Stimulated activated CD8-positive, alpha-beta memory T cell treated with anti-CD3 and anti-CD28 coated beads, Interleukin-15, amount 100 ng/mL, for 1 hour (primary cell): Measurements from ENCODE around the gene ALK.

Experiments used
- DNase-seq: peaks from one replicate; pipeline ENCODE4 v3.0.0-alpha.2; 2020; ENCODE audit warnings: low read depth

Gene ALK

GRCh38 chr2:29902356-29902755 is 19.0 kb downstream of the ALK start:
- no peak for DNase-seq

GRCh38 chr2:29900971-29901633 is 20.3 kb downstream of the ALK start:
- no peak for DNase-seq

- DNase-seq, result no peak
Observed at GRCh38 chr2:29898999-29899398, 22.4 kb downstream of the ALK start.

GRCh38 chr2:29894822-29895614 is 26.4 kb downstream of the ALK start:
- no peak for DNase-seq

GRCh38 chr2:29892585-29893259 is 28.7 kb downstream of the ALK start:
- DNase-seq, result no peak

- DNase-seq, result no peak
Observed at GRCh38 chr2:29881089-29881730, 40.2 kb downstream of the ALK start.

GRCh38 chr2:29880084-29880483 is 41.3 kb downstream of the ALK start:
- DNase-seq, result no peak

- no peak for DNase-seq
Observed at GRCh38 chr2:29879456-29879855, 41.9 kb downstream of the ALK start.

- no peak for DNase-seq
Observed at GRCh38 chr2:29878898-29879297, 42.5 kb downstream of the ALK start.

GRCh38 chr2:29876374-29876773 is 45.0 kb downstream of the ALK start:
- no peak for DNase-seq

GRCh38 chr2:29874745-29875144 is 46.6 kb downstream of the ALK start:
- DNase-seq, result no peak

- DNase-seq, result no peak
Observed at GRCh38 chr2:29872870-29873269, 48.5 kb downstream of the ALK start.

GRCh38 chr2:29871541-29871940 is 49.8 kb downstream of the ALK start:
- DNase-seq, result no peak

- DNase-seq, result no peak
Observed at GRCh38 chr2:29865512-29865911, 55.9 kb downstream of the ALK start.

- no peak for DNase-seq
Observed at GRCh38 chr2:29864988-29865387, 56.4 kb downstream of the ALK start.

GRCh38 chr2:29855924-29856639 is 65.3 kb downstream of the ALK start:
- DNase-seq, result no peak

GRCh38 chr2:29850794-29851193 is 70.6 kb downstream of the ALK start:
- DNase-seq, result no peak

GRCh38 chr2:29848566-29849310 is 72.6 kb downstream of the ALK start:
- no peak for DNase-seq

- DNase-seq, result no peak
Observed at GRCh38 chr2:29847886-29848285, 73.5 kb downstream of the ALK start.

GRCh38 chr2:29844713-29845326 is 76.6 kb downstream of the ALK start:
- no peak for DNase-seq
